ENCODE data around the gene IFT43. TPM values are rescaled to one million over a fixed set of nuclear protein-coding genes. Genes with fewer than 3 reads are reported as not detected.

Gene IFT43
- total and polyA plus RNA-seq, 2 donors (not counting 3 experiments of a cell fraction or from before 2014, with no cell fraction given), result 22.3 to 39.0 TPM

GRCh38 chr14:76088326-76088725 is 102.8 kb downstream of the IFT43 start:
- Histone ChIP-seq H2AFZ (ENCODE audit: low read depth, low read length) (no peak overlapping the region), H3K4me1 (ENCODE audit: control insufficient read depth, extremely low read depth, insufficient read depth, low read length) (no peaks in the 10 kb centered on the region), H3K4me2 (ENCODE audit: insufficient read depth, low read length) (no peak overlapping the region), H3K9me3 (replicated peaks; ENCODE audit: control insufficient read depth, insufficient read depth, low read length) (no peaks in the 10 kb centered on the region), H4K20me1 (replicated peaks; ENCODE audit: control insufficient read depth, extremely low read depth, insufficient read depth, low read length) (no peaks in the 10 kb centered on the region), H3K9me1 (replicated peaks; ENCODE audit: control insufficient read depth, extremely low read depth, insufficient read depth, low read length) (no peaks in the 10 kb centered on the region), H3K36me3 (ENCODE audit: control insufficient read depth in 2 of 2, extremely low read depth in 1 of 2, insufficient read depth in 2 of 2, low read length in 2 of 2) (no peaks in the 10 kb centered on the region), H3K4me3 (replicated peaks in 1 of 3; ENCODE audit: insufficient read depth in 1 of 3, low read depth in 1 of 3, low read length in 3 of 3) (no peak overlapping the region), H3K27ac (ENCODE audit: insufficient read depth, low read depth, low read length) (no peak overlapping the region), H3K27me3 (ENCODE audit: control insufficient read depth in 2 of 2, insufficient read depth in 2 of 2, low read length in 2 of 2) (no peaks in the 10 kb centered on the region), H3K79me2 (ENCODE audit: control insufficient read depth, insufficient read depth, low read length) (no peaks in the 10 kb centered on the region), H3K9ac (replicated peaks; ENCODE audit: extremely low read depth, insufficient read depth, low read length) (no peak overlapping the region)
- no TSS peak for BruUV-seq (replicated peaks)
- CTCF ChIA-PET, result interaction anchor here (0.7 kb wide), 1 partner anchor 485 kb away, joined by 3 read pairs; no protein-coding TSS in a partner anchor
- POLR2A ChIA-PET, result no interaction called here
- FAIRE-seq, result no peak
- intact Hi-C loops (cut with micrococcal nuclease) (no loop called here), dilution Hi-C loops (cut with MboI; ENCODE audit: extremely low pct_ligation_motif_present, low sequenced_read_pairs) (no loop called here)
- DNase-seq (ENCODE audit: low read depth, low spot score), result no peak
- TF ChIP-seq MAX (IDR thresholded peaks at IDR 0.05; ENCODE audit: insufficient read depth, insufficient read length) (no peak), POLR2A (IDR thresholded peaks at IDR 0.05; ENCODE audit: low read depth, low read length) (no peak), GATA2 (IDR thresholded peaks at IDR 0.05; ENCODE audit: insufficient read depth, insufficient read length, low read depth, low read length) (no peak), POLR2AphosphoS5 (IDR thresholded peaks at IDR 0.05; ENCODE audit: insufficient read depth, low read depth, low read length) (no peak), EZH2 (IDR thresholded peaks at IDR 0.05; ENCODE audit: borderline replicate concordance, low read depth, low read length, severe bottlenecking) (no peak), CTCF (IDR thresholded peaks at IDR 0.05; ENCODE audit: extremely low read depth in 1 of 2, insufficient read depth in 1 of 2, low read depth in 1 of 2, low read length in 2 of 2) (no peak), MYC (IDR thresholded peaks at IDR 0.05; ENCODE audit: low read depth, low read length) (no peak), JUN (IDR thresholded peaks at IDR 0.05; ENCODE audit: borderline replicate concordance, insufficient read depth, insufficient read length, low read depth) (no peak), FOS (IDR thresholded peaks at IDR 0.05; ENCODE audit: borderline replicate concordance, insufficient read depth, low read length) (no peak)
